SK-N-SH (cell line): ENCODE measurements around the gene METTL21C. TPM values are rescaled to one million over a fixed set of nuclear protein-coding genes. Genes with fewer than 3 reads are reported as not detected.

Source experiments
- CTCF ChIA-PET: fragments of 300-600, 350-600 bp; formaldehyde crosslinking; extraction: SDS; loops from one replicate; lab custom pipeline; 2021; lab: Yijun Ruan, JAX
- POLR2A ChIA-PET: fragments of 350-600 bp; sonication (Branson Sonifier 250); formaldehyde crosslinking; extraction: SDS; loops from one replicate; lab custom pipeline; 2020; ENCODE audit warnings: antibody characterized with exemption, inconsistent platforms; lab: Yijun Ruan, JAX
- DNase-seq: peaks from one replicate; pipeline ENCODE4 v3.0.0; 2012
- H2AFZ ChIP-seq: fragments of 200-600 bp; sonication (generic); 2 replicates; pipeline ENCODE4 v1.8.1; 2016; ENCODE audit warnings: antibody characterized with exemption, mild to moderate bottlenecking, low read depth
- H3F3A ChIP-seq: fragments of 200-600 bp; sonication (generic); replicated peaks from 2 replicates; pipeline ENCODE3; 2016; ENCODE audit warnings: antibody characterized with exemption, mild to moderate bottlenecking; ENCODE audit not compliant: insufficient read depth
- H3K27ac ChIP-seq, 2 experiments: fragments of 200-500 bp in 1 of 2; fragments of 200-600 bp in 1 of 2; sonication (Bioruptor generic) in 1 of 2; sonication (generic), shearing (Covaris generic) in 1 of 2; 2 replicates each; pipeline versions ENCODE4 v1.5.1 to v1.6.1; 2014 to 2016; ENCODE audit warnings: low read depth in 2 of 2, inconsistent platforms in 1 of 2, low read length in 1 of 2, mild to moderate bottlenecking in 1 of 2, mixed read lengths in 1 of 2
- H3K27me3 ChIP-seq: fragments of 200-600 bp; sonication (generic), shearing (Covaris generic); 2 replicates; pipeline ENCODE4 v1.6.1; 2016; ENCODE audit warnings: mixed run types; ENCODE audit not compliant: insufficient read depth
- H3K36me3 ChIP-seq, 2 experiments: fragments of 200-500 bp in 1 of 2; fragments of 200-600 bp in 1 of 2; sonication (Bioruptor generic) in 1 of 2; sonication (generic) in 1 of 2; replicated peaks in 1 of 2; 2 replicates each; pipeline versions ENCODE3 to v1.5.1; 2014 to 2016; ENCODE audit warnings: low read length in 1 of 2, mild to moderate bottlenecking in 1 of 2; ENCODE audit not compliant: insufficient read depth in 2 of 2, control insufficient read depth in 1 of 2
- H3K4me1 ChIP-seq, 2 experiments: fragments of 200-500 bp in 1 of 2; fragments of 200-600 bp in 1 of 2; sonication (Bioruptor generic) in 1 of 2; sonication (generic), shearing (Covaris generic) in 1 of 2; 2 replicates each; pipeline versions ENCODE4 v1.5.1 to v1.6.1; 2014 to 2016; ENCODE audit warnings: low read depth in 1 of 2, low read length in 1 of 2, mixed run types in 1 of 2; ENCODE audit not compliant: insufficient read depth in 2 of 2, control insufficient read depth in 1 of 2
- H3K4me2 ChIP-seq: fragments of 200-600 bp; sonication (generic), shearing (Covaris generic); 2 replicates; pipeline ENCODE4 v1.6.1; 2017; ENCODE audit warnings: mixed run types
- H3K4me3 ChIP-seq, 2 experiments: fragments of 200-500 bp in 1 of 2; fragments of 200-600 bp in 1 of 2; sonication (Bioruptor generic) in 1 of 2; sonication (generic), shearing (Covaris generic) in 1 of 2; 2 replicates each; pipeline versions ENCODE4 v1.5.1 to v1.8.1; 2014 to 2016; ENCODE audit warnings: low read depth in 2 of 2, inconsistent platforms in 1 of 2, low read length in 1 of 2, mild to moderate bottlenecking in 1 of 2, mixed read lengths in 1 of 2, moderate library complexity in 1 of 2
- H3K79me2 ChIP-seq: fragments of 200-600 bp; sonication (generic); 2 replicates; pipeline ENCODE4 v1.8.1; 2017; ENCODE audit warnings: mild to moderate bottlenecking; ENCODE audit not compliant: insufficient read depth
- H3K9ac ChIP-seq: fragments of 200-600 bp; sonication (generic); 2 replicates; pipeline ENCODE4 v1.6.1; 2017; ENCODE audit warnings: mixed run types
- H3K9me2 ChIP-seq: fragments of 200-600 bp; sonication (generic); 2 replicates; pipeline ENCODE4 v1.6.1; 2017; ENCODE audit warnings: mixed run types
- H3K9me3 ChIP-seq: fragments of 200-600 bp; sonication (generic); 2 replicates; pipeline ENCODE4 v1.6.1; 2017; ENCODE audit warnings: mixed run types, mild to moderate bottlenecking, moderate library complexity
- H4K20me1 ChIP-seq: fragments of 200-600 bp; sonication (generic); 2 replicates; pipeline ENCODE4 v1.6.1; 2017; ENCODE audit warnings: mild to moderate bottlenecking, mixed run types; ENCODE audit not compliant: insufficient read depth
- ELF1 ChIP-seq: IDR thresholded peaks from 2 replicates; pipeline ENCODE4 v1.4.0; 2012
- EP300 ChIP-seq, 2 experiments: IDR thresholded peaks; 2 replicates each; pipeline versions ENCODE4 v1.4.0 to v1.6.1; 2012; ENCODE audit warnings: borderline replicate concordance in 1 of 2, low read depth in 1 of 2, low read length in 1 of 2
- FOSL2 ChIP-seq: IDR thresholded peaks from 2 replicates; pipeline ENCODE4 v1.4.0; 2012; ENCODE audit warnings: low read depth, mild to moderate bottlenecking, moderate library complexity, borderline replicate concordance
- GABPA ChIP-seq: IDR thresholded peaks from 2 replicates; pipeline ENCODE4 v1.4.0; 2012; ENCODE audit warnings: low read depth, mild to moderate bottlenecking
- GATA2 ChIP-seq: sonication (generic); formaldehyde crosslinking; IDR thresholded peaks from 2 replicates; pipeline ENCODE4 v1.5.0; 2020; ENCODE audit warnings: mild to moderate bottlenecking, missing genetic modification reagents
- MEF2A ChIP-seq: IDR thresholded peaks from 2 replicates; pipeline ENCODE4 v1.4.0; 2012; ENCODE audit warnings: low read depth, borderline replicate concordance
- MXI1 ChIP-seq: IDR thresholded peaks from 2 replicates; pipeline ENCODE4 v1.6.1; 2012; ENCODE audit warnings: mild to moderate bottlenecking, low read depth, low read length, improper control_type of control experiment
- RCOR1 ChIP-seq: fragments of 150-350 bp; IDR thresholded peaks from 2 replicates; pipeline ENCODE4 v1.6.1; 2017; ENCODE audit warnings: antibody characterized with exemption, low read length
- TAF1 ChIP-seq: IDR thresholded peaks from 2 replicates; pipeline ENCODE4 v1.6.1; 2012; ENCODE audit warnings: low read depth, mild to moderate bottlenecking, low read length, moderate library complexity, borderline replicate concordance
- TEAD4 ChIP-seq: IDR thresholded peaks from 2 replicates; pipeline ENCODE4 v1.4.0; 2012; ENCODE audit warnings: mild to moderate bottlenecking, borderline replicate concordance; ENCODE audit not compliant: insufficient read depth
- WGBS: methylation state at CpG from one replicate; pipeline ENCODE4 v1.1.6; 2017; ENCODE audit warnings: low lambda C conversion rate; 5-methylcytosine and 5-hydroxymethylcytosine counted together
- polyA plus RNA-seq, 3 experiments: library from polyadenylated mRNA; depleted of rRNA; stranded (reverse); fragments of >200 nt; gene quantifications; 2 replicates each; pipeline ENCODE4 v1.2.3, GENCODE V29; 2012
- TF ChIP-seq, protein P1 (sequence below): IDR thresholded peaks from 2 replicates; pipeline ENCODE4 v1.6.1; 2012; ENCODE audit warnings: mild to moderate bottlenecking, low read depth, low read length, moderate library complexity
- TF ChIP-seq, protein P2 (sequence below): fragments of 150-350 bp; IDR thresholded peaks from 2 replicates; pipeline ENCODE4 v1.6.1; 2017; ENCODE audit warnings: antibody characterized with exemption, low read length, low read depth, borderline replicate concordance
- TF ChIP-seq, protein P3 (sequence below): fragments of 150-350 bp; IDR thresholded peaks from 2 replicates; pipeline ENCODE4 v1.6.1; 2016; ENCODE audit warnings: mild to moderate bottlenecking, low read depth, low read length
- TF ChIP-seq, protein P4 (sequence below): IDR thresholded peaks from 2 replicates; pipeline ENCODE4 v1.4.0; 2012; ENCODE audit warnings: low read depth, borderline replicate concordance
- TF ChIP-seq, protein P5 (sequence below): IDR thresholded peaks from 2 replicates; pipeline ENCODE4 v1.4.0; 2012; ENCODE audit warnings: low read depth, borderline replicate concordance

The METTL21C gene
- polyA plus RNA-seq, 1 of the 3 experiments (the other 2 are of a cell fraction): not detected

DNA sequence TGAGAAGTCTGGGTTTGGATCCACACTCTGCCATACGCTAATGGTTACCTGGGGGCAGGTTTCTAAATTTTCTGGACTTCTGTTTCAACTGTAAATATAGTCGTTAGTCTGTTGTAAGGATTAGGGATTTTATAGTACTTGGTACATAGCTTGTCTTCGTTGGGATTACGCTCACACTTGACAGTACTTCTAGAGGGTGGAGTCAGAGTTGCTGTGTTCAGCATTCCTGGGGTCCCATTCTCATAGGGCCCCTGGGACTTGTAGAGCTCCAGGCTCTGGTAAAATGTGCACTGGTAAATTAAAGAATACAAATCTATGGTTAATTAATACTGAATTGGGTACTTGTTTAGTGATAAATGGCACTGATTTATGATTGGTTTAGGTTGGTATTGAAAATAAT is 52.8 kb downstream of the METTL21C start:
- Histone ChIP-seq H3K36me3 (peaks cover 81 to 95% of the 10 kb centered on the region in 2 experiments), H2AFZ (no peak overlapping the region), H3K27me3 (no peaks in the 10 kb centered on the region), H4K20me1 (no peaks in the 10 kb centered on the region), H3K9me2 (no peaks in the 10 kb centered on the region), H3K9me3 (no peaks in the 10 kb centered on the region), H3K4me1 (no peaks in the 10 kb centered on the region), H3F3A (no peaks in the 10 kb centered on the region), H3K4me2 (no peak overlapping the region), H3K27ac (no peak overlapping the region), H3K79me2 (no peaks in the 10 kb centered on the region), H3K4me3 (no peak overlapping the region), H3K9ac (no peak overlapping the region)
- ChIA-PET POLR2A (no interaction called here), CTCF (interaction anchor here (1.0 kb wide), 1 partner anchor 20 kb away, joined by 3 read pairs; no protein-coding TSS in a partner anchor)
- TF ChIP-seq GABPA: no peak
- TF ChIP-seq FOSL2: no peak
- no peak for TF ChIP-seq MEF2A
- no peak for TF ChIP-seq GATA2
- TF ChIP-seq, protein P1, sequence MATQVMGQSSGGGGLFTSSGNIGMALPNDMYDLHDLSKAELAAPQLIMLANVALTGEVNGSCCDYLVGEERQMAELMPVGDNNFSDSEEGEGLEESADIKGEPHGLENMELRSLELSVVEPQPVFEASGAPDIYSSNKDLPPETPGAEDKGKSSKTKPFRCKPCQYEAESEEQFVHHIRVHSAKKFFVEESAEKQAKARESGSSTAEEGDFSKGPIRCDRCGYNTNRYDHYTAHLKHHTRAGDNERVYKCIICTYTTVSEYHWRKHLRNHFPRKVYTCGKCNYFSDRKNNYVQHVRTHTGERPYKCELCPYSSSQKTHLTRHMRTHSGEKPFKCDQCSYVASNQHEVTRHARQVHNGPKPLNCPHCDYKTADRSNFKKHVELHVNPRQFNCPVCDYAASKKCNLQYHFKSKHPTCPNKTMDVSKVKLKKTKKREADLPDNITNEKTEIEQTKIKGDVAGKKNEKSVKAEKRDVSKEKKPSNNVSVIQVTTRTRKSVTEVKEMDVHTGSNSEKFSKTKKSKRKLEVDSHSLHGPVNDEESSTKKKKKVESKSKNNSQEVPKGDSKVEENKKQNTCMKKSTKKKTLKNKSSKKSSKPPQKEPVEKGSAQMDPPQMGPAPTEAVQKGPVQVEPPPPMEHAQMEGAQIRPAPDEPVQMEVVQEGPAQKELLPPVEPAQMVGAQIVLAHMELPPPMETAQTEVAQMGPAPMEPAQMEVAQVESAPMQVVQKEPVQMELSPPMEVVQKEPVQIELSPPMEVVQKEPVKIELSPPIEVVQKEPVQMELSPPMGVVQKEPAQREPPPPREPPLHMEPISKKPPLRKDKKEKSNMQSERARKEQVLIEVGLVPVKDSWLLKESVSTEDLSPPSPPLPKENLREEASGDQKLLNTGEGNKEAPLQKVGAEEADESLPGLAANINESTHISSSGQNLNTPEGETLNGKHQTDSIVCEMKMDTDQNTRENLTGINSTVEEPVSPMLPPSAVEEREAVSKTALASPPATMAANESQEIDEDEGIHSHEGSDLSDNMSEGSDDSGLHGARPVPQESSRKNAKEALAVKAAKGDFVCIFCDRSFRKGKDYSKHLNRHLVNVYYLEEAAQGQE: no peak
- TF ChIP-seq, protein P2, sequence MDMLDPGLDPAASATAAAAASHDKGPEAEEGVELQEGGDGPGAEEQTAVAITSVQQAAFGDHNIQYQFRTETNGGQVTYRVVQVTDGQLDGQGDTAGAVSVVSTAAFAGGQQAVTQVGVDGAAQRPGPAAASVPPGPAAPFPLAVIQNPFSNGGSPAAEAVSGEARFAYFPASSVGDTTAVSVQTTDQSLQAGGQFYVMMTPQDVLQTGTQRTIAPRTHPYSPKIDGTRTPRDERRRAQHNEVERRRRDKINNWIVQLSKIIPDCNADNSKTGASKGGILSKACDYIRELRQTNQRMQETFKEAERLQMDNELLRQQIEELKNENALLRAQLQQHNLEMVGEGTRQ: no peak
- no peak for TF ChIP-seq ELF1
- no peak for TF ChIP-seq TAF1
- TF ChIP-seq TEAD4: no peak
- no peak for TF ChIP-seq EP300 (IDR thresholded peaks at IDR 0.05; ENCODE audit: borderline replicate concordance in 1 of 2, low read depth in 1 of 2, low read length in 1 of 2)
- TF ChIP-seq MXI1: no peak
- TF ChIP-seq, protein P3, sequence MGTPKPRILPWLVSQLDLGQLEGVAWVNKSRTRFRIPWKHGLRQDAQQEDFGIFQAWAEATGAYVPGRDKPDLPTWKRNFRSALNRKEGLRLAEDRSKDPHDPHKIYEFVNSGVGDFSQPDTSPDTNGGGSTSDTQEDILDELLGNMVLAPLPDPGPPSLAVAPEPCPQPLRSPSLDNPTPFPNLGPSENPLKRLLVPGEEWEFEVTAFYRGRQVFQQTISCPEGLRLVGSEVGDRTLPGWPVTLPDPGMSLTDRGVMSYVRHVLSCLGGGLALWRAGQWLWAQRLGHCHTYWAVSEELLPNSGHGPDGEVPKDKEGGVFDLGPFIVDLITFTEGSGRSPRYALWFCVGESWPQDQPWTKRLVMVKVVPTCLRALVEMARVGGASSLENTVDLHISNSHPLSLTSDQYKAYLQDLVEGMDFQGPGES: no peak
- TF ChIP-seq, protein P4, sequence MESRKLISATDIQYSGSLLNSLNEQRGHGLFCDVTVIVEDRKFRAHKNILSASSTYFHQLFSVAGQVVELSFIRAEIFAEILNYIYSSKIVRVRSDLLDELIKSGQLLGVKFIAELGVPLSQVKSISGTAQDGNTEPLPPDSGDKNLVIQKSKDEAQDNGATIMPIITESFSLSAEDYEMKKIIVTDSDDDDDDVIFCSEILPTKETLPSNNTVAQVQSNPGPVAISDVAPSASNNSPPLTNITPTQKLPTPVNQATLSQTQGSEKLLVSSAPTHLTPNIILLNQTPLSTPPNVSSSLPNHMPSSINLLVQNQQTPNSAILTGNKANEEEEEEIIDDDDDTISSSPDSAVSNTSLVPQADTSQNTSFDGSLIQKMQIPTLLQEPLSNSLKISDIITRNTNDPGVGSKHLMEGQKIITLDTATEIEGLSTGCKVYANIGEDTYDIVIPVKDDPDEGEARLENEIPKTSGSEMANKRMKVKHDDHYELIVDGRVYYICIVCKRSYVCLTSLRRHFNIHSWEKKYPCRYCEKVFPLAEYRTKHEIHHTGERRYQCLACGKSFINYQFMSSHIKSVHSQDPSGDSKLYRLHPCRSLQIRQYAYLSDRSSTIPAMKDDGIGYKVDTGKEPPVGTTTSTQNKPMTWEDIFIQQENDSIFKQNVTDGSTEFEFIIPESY: no peak
- TF ChIP-seq RCOR1: no peak
- TF ChIP-seq, protein P5, sequence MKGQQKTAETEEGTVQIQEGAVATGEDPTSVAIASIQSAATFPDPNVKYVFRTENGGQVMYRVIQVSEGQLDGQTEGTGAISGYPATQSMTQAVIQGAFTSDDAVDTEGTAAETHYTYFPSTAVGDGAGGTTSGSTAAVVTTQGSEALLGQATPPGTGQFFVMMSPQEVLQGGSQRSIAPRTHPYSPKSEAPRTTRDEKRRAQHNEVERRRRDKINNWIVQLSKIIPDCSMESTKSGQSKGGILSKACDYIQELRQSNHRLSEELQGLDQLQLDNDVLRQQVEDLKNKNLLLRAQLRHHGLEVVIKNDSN: no peak
- no peak for DNase-seq
- 95% methylated on average over 4 of the region's 4 CpGs for WGBS
